ENCODE data around the gene PHF21A.

GRCh38 chr11:45915446-45915845 is 205.8 kb downstream of the PHF21A start:
- TF ChIP-seq SP1 (IDR thresholded peaks at IDR 0.05): no peak
- no peak for TF ChIP-seq SUZ12 (IDR thresholded peaks at IDR 0.05)
